ENCODE data around the gene KLK12.

DNA sequence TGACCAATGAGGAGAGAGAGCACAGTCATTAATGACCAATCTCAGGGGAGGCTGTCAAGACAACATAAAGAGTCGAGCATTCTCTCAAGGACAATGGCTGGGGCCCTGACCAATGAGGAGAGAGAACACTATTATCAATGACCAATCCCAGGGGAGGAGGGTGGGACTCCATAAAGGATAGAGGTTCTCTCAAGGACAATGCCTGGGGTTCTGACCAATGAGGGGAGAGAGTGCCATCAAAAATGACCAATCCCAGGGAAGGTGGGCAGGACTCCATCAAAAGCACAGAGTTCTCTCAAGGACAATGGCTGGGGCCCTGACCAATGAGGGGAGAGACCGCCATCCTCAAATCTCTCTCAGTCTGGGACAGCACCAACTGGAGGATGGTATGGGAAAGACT lies 5.1 kb downstream of the KLK12 start:
- TF ChIP-seq, protein P1, sequence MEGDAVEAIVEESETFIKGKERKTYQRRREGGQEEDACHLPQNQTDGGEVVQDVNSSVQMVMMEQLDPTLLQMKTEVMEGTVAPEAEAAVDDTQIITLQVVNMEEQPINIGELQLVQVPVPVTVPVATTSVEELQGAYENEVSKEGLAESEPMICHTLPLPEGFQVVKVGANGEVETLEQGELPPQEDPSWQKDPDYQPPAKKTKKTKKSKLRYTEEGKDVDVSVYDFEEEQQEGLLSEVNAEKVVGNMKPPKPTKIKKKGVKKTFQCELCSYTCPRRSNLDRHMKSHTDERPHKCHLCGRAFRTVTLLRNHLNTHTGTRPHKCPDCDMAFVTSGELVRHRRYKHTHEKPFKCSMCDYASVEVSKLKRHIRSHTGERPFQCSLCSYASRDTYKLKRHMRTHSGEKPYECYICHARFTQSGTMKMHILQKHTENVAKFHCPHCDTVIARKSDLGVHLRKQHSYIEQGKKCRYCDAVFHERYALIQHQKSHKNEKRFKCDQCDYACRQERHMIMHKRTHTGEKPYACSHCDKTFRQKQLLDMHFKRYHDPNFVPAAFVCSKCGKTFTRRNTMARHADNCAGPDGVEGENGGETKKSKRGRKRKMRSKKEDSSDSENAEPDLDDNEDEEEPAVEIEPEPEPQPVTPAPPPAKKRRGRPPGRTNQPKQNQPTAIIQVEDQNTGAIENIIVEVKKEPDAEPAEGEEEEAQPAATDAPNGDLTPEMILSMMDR (IDR thresholded peaks at IDR 0.05): no peak
- TF ChIP-seq POLR2A (IDR thresholded peaks at IDR 0.05): no peak
